Measurements from ENCODE around the gene ZNF385C. TPM values are rescaled to one million over a fixed set of nuclear protein-coding genes. Genes with fewer than 3 reads are reported as not detected.
A peak's percentile ranks its signal among the peaks of the same experiment; 100 is the strongest.

The ZNF385C gene
- total and polyA plus RNA-seq, 2 donors (not counting 1 experiment from before 2014, with no cell fraction given) = 0.33 to 1.1 TPM

GRCh38 chr17:42138749-42139492, 40.6 kb upstream of the ZNF385C start:
- ATAC-seq (ENCODE audit: low read depth) (no peak), DNase-seq (no peak)
- Mint-ChIP-seq H3K27ac (no peak overlapping the region), H3K9me3 (ENCODE audit: insufficient read depth) (no peaks in the 10 kb centered on the region), H3K4me1 (peaks cover 54% of the 10 kb centered on the region), H3K4me3 (no peak overlapping the region), H3K27me3 (no peaks in the 10 kb centered on the region)
- H3K4me2 ChIP-seq (replicated peaks; ENCODE audit: low read depth, low read length, poor library complexity, severe bottlenecking) = no peak overlapping the region
- H2AFZ ChIP-seq (ENCODE audit: insufficient read depth, low read depth, low read length, poor library complexity, severe bottlenecking) = no peak overlapping the region
- WGBS (ENCODE audit: insufficient coverage) = 92% methylated on average over 7 of the region's 7 CpGs
- H3K9me3 ChIP-seq (ENCODE audit: control extremely low read depth in 1 of 3, control insufficient read depth in 2 of 3, insufficient read depth in 1 of 3, low read length in 2 of 3) = no peaks in the 10 kb centered on the region
- ChIA-PET POLR2A (interaction anchor here (0.6 kb wide), 1 partner anchor 155 kb away, joined by 4 read pairs; no protein-coding TSS in a partner anchor), CTCF (interaction anchor here (0.7 kb wide), 1 partner anchor 23 kb away, joined by 3 read pairs; no protein-coding TSS in a partner anchor)
- H4K20me1 ChIP-seq (ENCODE audit: control insufficient read depth, insufficient read depth, low read length, poor library complexity, severe bottlenecking) = peaks cover 78% of the 10 kb centered on the region
- peaks cover 96% of the 10 kb centered on the region for H3K79me2 ChIP-seq (ENCODE audit: control insufficient read depth, insufficient read depth, low read length)
- intact Hi-C loops (cut with micrococcal nuclease) = no loop called here
- H3K4me3 ChIP-seq (ENCODE audit: control extremely low read depth in 1 of 5, extremely low read depth in 1 of 5, insufficient read depth in 1 of 5, low read depth in 2 of 5, low read length in 4 of 5) = no peak overlapping the region
- peaks cover 30 to 36% of the 10 kb centered on the region in 2 donors for H3K4me1 ChIP-seq (ENCODE audit: control insufficient read depth in 2 of 2, insufficient read depth in 2 of 2, low read length in 2 of 2)
- no peak overlapping the region for H3K27ac ChIP-seq (ENCODE audit: low read length in 2 of 2)
- no peaks in the 10 kb centered on the region for H3K27me3 ChIP-seq (replicated peaks in 1 of 4; ENCODE audit: control extremely low read depth in 1 of 4, control insufficient read depth in 3 of 4, insufficient read depth in 4 of 4, low read length in 3 of 4)
- peaks cover 0 to 29% of the 10 kb centered on the region in 2 experiments for H3K36me3 ChIP-seq (replicated peaks in 1 of 2; ENCODE audit: control extremely low read depth in 1 of 2, control insufficient read depth in 1 of 2, extremely low read depth in 1 of 2, insufficient read depth in 2 of 2, low read length in 1 of 2)
- no peak for TF ChIP-seq CTCF (IDR thresholded peaks at IDR 0.05)
- no peak for TF ChIP-seq EZH2 (IDR thresholded peaks at IDR 0.05; ENCODE audit: borderline replicate concordance, insufficient read depth, low read depth, low read length, poor library complexity, severe bottlenecking)
- no peak overlapping the region for H3K9ac ChIP-seq (ENCODE audit: low read length)

- H3K4me2 ChIP-seq (replicated peaks; ENCODE audit: low read depth, low read length, poor library complexity, severe bottlenecking) = no peak overlapping the region
- H3K4me1 ChIP-seq (ENCODE audit: control insufficient read depth in 2 of 2, insufficient read depth in 2 of 2, low read length in 2 of 2) = peaks cover 53 to 58% of the 10 kb centered on the region in 2 donors
- peaks cover 0 to 14% of the 10 kb centered on the region in 2 experiments for H3K36me3 ChIP-seq (replicated peaks in 1 of 2; ENCODE audit: control extremely low read depth in 1 of 2, control insufficient read depth in 1 of 2, extremely low read depth in 1 of 2, insufficient read depth in 2 of 2, low read length in 1 of 2)
- H3K9ac ChIP-seq (ENCODE audit: low read length) = no peak overlapping the region
- peak overlapping the region; percentile 82 for H3K27ac Mint-ChIP-seq
- no peaks in the 10 kb centered on the region for H3K9me3 ChIP-seq (ENCODE audit: control extremely low read depth in 1 of 3, control insufficient read depth in 2 of 3, insufficient read depth in 1 of 3, low read length in 2 of 3)
- peaks cover 61% of the 10 kb centered on the region for H3K4me1 Mint-ChIP-seq
- no peak for ATAC-seq (ENCODE audit: low read depth)
- DNase-seq = no peak
- H4K20me1 ChIP-seq (ENCODE audit: control insufficient read depth, insufficient read depth, low read length, poor library complexity, severe bottlenecking) = peaks cover 69% of the 10 kb centered on the region
- H3K27me3 Mint-ChIP-seq = no peaks in the 10 kb centered on the region
- H3K27ac ChIP-seq (ENCODE audit: low read length in 2 of 2) = peak overlapping the region in 1 of 2 donors; percentile 79
- WGBS (ENCODE audit: insufficient coverage) = 46% methylated on average over 2 of the region's 3 CpGs
- H3K4me3 Mint-ChIP-seq = no peak overlapping the region
- POLR2A ChIA-PET = interaction anchor here (0.8 kb wide), 1 partner anchor 13 kb away, joined by 4 read pairs; no protein-coding TSS in a partner anchor
- CTCF ChIA-PET = interaction anchor here (0.8 to 1.5 kb wide), 5 partner anchors 19 to 177 kb away, joined by 3 to 4 read pairs (median 3); no protein-coding TSS in a partner anchor
- no peak overlapping the region for H2AFZ ChIP-seq (ENCODE audit: insufficient read depth, low read depth, low read length, poor library complexity, severe bottlenecking)
- H3K9me3 Mint-ChIP-seq (ENCODE audit: insufficient read depth) = no peaks in the 10 kb centered on the region
- peaks cover 83% of the 10 kb centered on the region for H3K79me2 ChIP-seq (ENCODE audit: control insufficient read depth, insufficient read depth, low read length)
- intact Hi-C loops (cut with micrococcal nuclease) = no loop called here
- TF ChIP-seq EZH2 (IDR thresholded peaks at IDR 0.05; ENCODE audit: borderline replicate concordance, insufficient read depth, low read depth, low read length, poor library complexity, severe bottlenecking) (no peak), CTCF (IDR thresholded peaks at IDR 0.05) (no peak)
- no peak overlapping the region for H3K4me3 ChIP-seq (ENCODE audit: control extremely low read depth in 1 of 5, extremely low read depth in 1 of 5, insufficient read depth in 1 of 5, low read depth in 2 of 5, low read length in 4 of 5)
- no peaks in the 10 kb centered on the region for H3K27me3 ChIP-seq (replicated peaks in 1 of 4; ENCODE audit: control extremely low read depth in 1 of 4, control insufficient read depth in 3 of 4, insufficient read depth in 4 of 4, low read length in 3 of 4)
Observed at GRCh38 chr17:42136654-42137051, 38.4 kb upstream of the ZNF385C start.

All from B cell (primary cell).